Measurements from ENCODE around the gene GLIPR1L1. TPM values are rescaled to one million over a fixed set of nuclear protein-coding genes. Genes with fewer than 3 reads are reported as not detected.

GLIPR1L1 gene
- total and polyA plus RNA-seq, 3 donors from 2014 or later: 1.9 to 95.5 (median 9.1) TPM

- intact Hi-C loops (cut with DNase I; ENCODE audit: low total_unique reads): no loop called here
- TF ChIP-seq CTCF (IDR thresholded peaks at IDR 0.05) (no peak), POLR2A (IDR thresholded peaks at IDR 0.05) (no peak)
- no peak for DNase-seq
- no peaks in the 10 kb centered on the region for H3K9me3 ChIP-seq
- H3K27ac ChIP-seq: no peak overlapping the region
- no peak overlapping the region for H3K4me3 ChIP-seq
- H3K27me3 ChIP-seq: no peaks in the 10 kb centered on the region
- H3K4me1 ChIP-seq: no peaks in the 10 kb centered on the region
- no peaks in the 10 kb centered on the region for H3K36me3 ChIP-seq (ENCODE audit: low read depth, missing control alignments)
These were observed 26.4 kb downstream of the GLIPR1L1 start for GRCh38 chr12:75360920-75361319.

- Histone ChIP-seq H3K4me3 (no peak overlapping the region), H3K27me3 (no peaks in the 10 kb centered on the region), H3K9me3 (no peaks in the 10 kb centered on the region), H3K4me1 (no peaks in the 10 kb centered on the region), H3K27ac (no peak overlapping the region), H3K36me3 (ENCODE audit: low read depth, missing control alignments) (no peaks in the 10 kb centered on the region)
- no peak for DNase-seq
- 73 to 75% methylated on average over 1 of the region's 1 CpG for whole genome bisulfite sequencing, 2 donors
- TF ChIP-seq POLR2A (IDR thresholded peaks at IDR 0.05): no peak
- TF ChIP-seq CTCF (IDR thresholded peaks at IDR 0.05): no peak
- intact Hi-C loops (cut with DNase I; ENCODE audit: low total_unique reads): no loop called here
These were observed 26.9 kb downstream of the GLIPR1L1 start for GRCh38 chr12:75361408-75361807.

GRCh38 chr12:75364919-75365318 is 30.4 kb downstream of the GLIPR1L1 start:
- no peaks in the 10 kb centered on the region for H3K36me3 ChIP-seq (ENCODE audit: low read depth, missing control alignments)
- no peaks in the 10 kb centered on the region for H3K27me3 ChIP-seq
- H3K9me3 ChIP-seq: no peaks in the 10 kb centered on the region
- no peak for TF ChIP-seq CTCF (IDR thresholded peaks at IDR 0.05)
- no peak for TF ChIP-seq POLR2A (IDR thresholded peaks at IDR 0.05)
- no peak for DNase-seq
- intact Hi-C loops (cut with DNase I; ENCODE audit: low total_unique reads): no loop called here
- no peak overlapping the region for H3K27ac ChIP-seq
- no peaks in the 10 kb centered on the region for H3K4me1 ChIP-seq
- no peak overlapping the region for H3K4me3 ChIP-seq

- Histone ChIP-seq H3K36me3 (ENCODE audit: low read depth, missing control alignments) (no peaks in the 10 kb centered on the region), H3K4me3 (no peak overlapping the region), H3K4me1 (no peaks in the 10 kb centered on the region), H3K9me3 (no peaks in the 10 kb centered on the region), H3K27ac (no peak overlapping the region), H3K27me3 (no peaks in the 10 kb centered on the region)
- TF ChIP-seq CTCF (IDR thresholded peaks at IDR 0.05) (no peak), POLR2A (IDR thresholded peaks at IDR 0.05) (no peak)
- intact Hi-C loops (cut with DNase I; ENCODE audit: low total_unique reads): no loop called here
- DNase-seq: no peak
- 93 to 100% methylated on average over 1 of the region's 1 CpG for WGBS, 2 donors
These were observed 32.2 kb downstream of the GLIPR1L1 start for GRCh38 chr12:75366629-75367028.

GRCh38 chr12:75374971-75375370 is 40.5 kb downstream of the GLIPR1L1 start:
- Histone ChIP-seq H3K4me1 (no peaks in the 10 kb centered on the region), H3K4me3 (no peak overlapping the region)

More at GRCh38 chr12:75374971-75375370, 40.5 kb downstream of the GLIPR1L1 start:
- intact Hi-C loops (cut with DNase I; ENCODE audit: low total_unique reads): no loop called here
- Histone ChIP-seq H3K27ac (no peak overlapping the region), H3K36me3 (ENCODE audit: low read depth, missing control alignments) (no peaks in the 10 kb centered on the region), H3K27me3 (no peaks in the 10 kb centered on the region), H3K9me3 (no peaks in the 10 kb centered on the region)
- no peak for DNase-seq
- TF ChIP-seq CTCF (IDR thresholded peaks at IDR 0.05): no peak
- no peak for TF ChIP-seq POLR2A (IDR thresholded peaks at IDR 0.05)
- 90 to 98% methylated on average over 2 of the region's 2 CpGs for WGBS, 2 donors
